Ishikawa (cell line): ENCODE results near the gene CHERP.

ENCODE experiments used
- CEBPB ChIP-seq: IDR thresholded peaks from 2 replicates; pipeline ENCODE4 v1.6.1; 2012
- CREB1 ChIP-seq: IDR thresholded peaks from 2 replicates; pipeline ENCODE4 v1.6.1; 2012; ENCODE audit warnings: low read depth
- EGR1 ChIP-seq: IDR thresholded peaks from 2 replicates; pipeline ENCODE4 v1.6.1; 2012
- EP300 ChIP-seq: IDR thresholded peaks from 2 replicates; pipeline ENCODE4 v1.6.1; 2012; ENCODE audit warnings: borderline replicate concordance
- FOXM1 ChIP-seq: IDR thresholded peaks from 2 replicates; pipeline ENCODE4 v1.6.1; 2012; ENCODE audit warnings: low read depth, borderline replicate concordance
- MAX ChIP-seq: IDR thresholded peaks from 2 replicates; pipeline ENCODE4 v1.6.1; 2012
- NFIC ChIP-seq: IDR thresholded peaks from 2 replicates; pipeline ENCODE4 v1.6.1; 2012
- RAD21 ChIP-seq: IDR thresholded peaks from 2 replicates; pipeline ENCODE4 v1.6.1; 2012; ENCODE audit warnings: low read depth
- REST ChIP-seq: IDR thresholded peaks from 2 replicates; pipeline ENCODE4 v1.6.1; 2012; ENCODE audit warnings: low read depth, mild to moderate bottlenecking
- TAF1 ChIP-seq: IDR thresholded peaks from 2 replicates; pipeline ENCODE4 v1.6.1; 2012; ENCODE audit warnings: low read depth, mild to moderate bottlenecking
- TCF12 ChIP-seq: IDR thresholded peaks from 2 replicates; pipeline ENCODE4 v1.6.1; 2012; ENCODE audit warnings: low read depth
- TEAD4 ChIP-seq: IDR thresholded peaks from 2 replicates; pipeline ENCODE4 v1.6.1; 2012
- USF1 ChIP-seq: IDR thresholded peaks from 2 replicates; pipeline ENCODE4 v1.6.1; 2012
- YY1 ChIP-seq: IDR thresholded peaks from 2 replicates; pipeline ENCODE4 v1.6.1; 2012; ENCODE audit warnings: low read depth
- ZBTB7A ChIP-seq: IDR thresholded peaks from 2 replicates; pipeline ENCODE4 v1.6.1; 2012; ENCODE audit warnings: low read depth

Gene CHERP

GRCh38 chr19:16581145-16581970 lies 39.1 kb upstream of the CHERP start:
- TF ChIP-seq REST (no peak), TCF12 (no peak), TEAD4 (no peak), FOXM1 (no peak), CREB1 (no peak), YY1 (no peak), RAD21 (no peak), EP300 (no peak), USF1 (no peak), MAX (no peak), CEBPB (no peak), ZBTB7A (no peak)

GRCh38 chr19:16579381-16579780 lies 37.1 kb upstream of the CHERP start:
- TF ChIP-seq REST (no peak), YY1 (no peak), CREB1 (no peak), RAD21 (no peak), EP300 (no peak), NFIC (no peak), EGR1 (no peak)

- TF ChIP-seq USF1 (no peak), TAF1 (no peak), REST (no peak), EGR1 (no peak)
Observed at GRCh38 chr19:16577531-16577985, 35.3 kb upstream of the CHERP start.

GRCh38 chr19:16576690-16577530 lies 34.7 kb upstream of the CHERP start:
- TF ChIP-seq TEAD4 (no peak), TAF1 (no peak), EP300 (no peak), CREB1 (no peak), YY1 (no peak), MAX (no peak), RAD21 (no peak), CEBPB (no peak), REST (no peak), EGR1 (no peak), ZBTB7A (no peak), USF1 (no peak), NFIC (no peak), FOXM1 (no peak), TCF12 (no peak)
